ENCODE data around the gene CAMSAP1.

CAMSAP1 gene

DNA sequence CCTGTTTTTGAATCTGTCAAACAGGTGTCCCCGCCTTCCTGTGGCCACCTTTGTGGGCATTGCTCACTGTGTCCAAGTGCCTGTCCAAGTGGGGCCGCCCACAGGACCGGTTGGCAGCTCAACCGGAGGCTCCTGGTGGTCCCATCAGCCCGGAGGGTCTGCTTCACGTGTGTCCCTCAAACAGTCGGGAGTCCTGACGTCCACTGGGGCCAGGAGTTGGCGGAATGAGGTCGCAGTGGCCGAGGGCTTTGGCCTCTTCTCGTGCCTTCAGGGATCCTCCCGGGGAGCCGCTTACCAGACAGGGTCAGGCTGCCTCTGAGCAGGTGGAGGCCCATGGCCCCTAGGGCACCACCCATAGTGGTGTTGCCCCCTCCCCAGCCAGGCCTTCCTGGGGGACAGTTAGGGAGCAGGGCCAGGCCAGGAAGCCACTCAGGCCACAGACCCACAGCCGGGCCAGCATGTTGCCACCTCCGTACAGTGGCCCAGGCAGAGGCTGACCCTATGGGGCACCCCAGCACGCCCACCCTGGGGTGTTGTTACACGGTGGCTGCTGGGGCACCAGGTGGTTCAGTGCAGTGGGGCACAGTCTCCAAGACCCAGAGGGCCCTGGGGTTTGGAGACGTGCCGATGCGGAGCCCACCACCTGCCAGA is 135.8 kb downstream of the CAMSAP1 start:
- no peak for DNase-seq

- DNase-seq = no peak
Measured at GRCh38 chr9:135770771-135771170, 136.6 kb downstream of the CAMSAP1 start.

DNA sequence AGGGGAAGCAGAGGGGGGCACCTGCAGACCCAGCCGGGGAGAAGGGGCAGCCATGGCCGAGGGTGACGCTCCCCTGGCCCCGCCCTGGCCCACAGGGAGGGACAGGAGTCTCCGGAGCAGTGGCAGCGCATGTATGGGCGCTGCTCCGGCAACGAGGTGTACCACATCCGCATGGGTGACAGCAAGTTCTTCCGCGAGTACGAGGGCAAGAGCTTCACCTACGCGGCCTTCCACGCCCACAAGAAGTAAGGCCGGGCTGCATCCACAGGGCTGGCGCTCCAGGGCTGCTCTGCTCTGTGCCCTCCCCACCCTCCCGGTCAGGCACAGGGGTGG is 137.2 kb downstream of the CAMSAP1 start:
- no peak for DNase-seq

DNA sequence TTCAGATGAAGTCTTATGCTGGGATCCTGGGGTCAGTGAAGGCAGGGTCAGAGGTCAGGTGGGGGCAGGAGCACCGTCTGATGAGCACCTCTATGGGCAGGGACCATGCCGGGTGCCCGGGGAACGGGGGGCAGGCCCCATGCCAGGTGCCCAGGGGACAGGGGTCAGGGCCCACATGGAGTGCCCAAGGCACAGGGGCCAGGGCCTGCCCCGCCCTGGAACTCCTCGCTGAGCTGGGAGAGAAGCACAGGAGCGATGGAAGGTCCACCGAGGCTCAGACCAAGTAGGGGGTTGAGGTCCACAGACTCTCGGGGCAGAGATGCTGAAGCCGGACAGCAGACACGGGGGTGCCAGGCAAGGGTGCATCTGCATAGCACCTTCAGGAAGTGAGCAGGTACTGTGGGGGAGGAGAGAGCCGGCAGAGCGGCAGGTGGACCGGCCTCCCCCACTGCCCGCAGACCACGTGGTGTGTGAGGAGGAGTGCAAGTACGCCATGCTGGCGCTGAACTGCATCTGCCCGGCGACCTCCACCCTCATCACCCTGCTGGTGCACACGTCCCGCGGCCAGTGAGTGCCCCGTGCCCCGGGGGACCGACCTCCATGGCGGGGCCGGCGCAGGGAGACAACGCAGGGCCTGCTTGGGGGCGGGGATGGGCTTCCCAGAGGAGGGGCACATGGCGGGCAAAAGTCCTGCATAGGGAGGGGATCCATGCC is 137.7 kb downstream of the CAMSAP1 start:
- no peak for DNase-seq

- DNase-seq = no peak
Measured at GRCh38 chr9:135768516-135769218, 138.7 kb downstream of the CAMSAP1 start.

DNA sequence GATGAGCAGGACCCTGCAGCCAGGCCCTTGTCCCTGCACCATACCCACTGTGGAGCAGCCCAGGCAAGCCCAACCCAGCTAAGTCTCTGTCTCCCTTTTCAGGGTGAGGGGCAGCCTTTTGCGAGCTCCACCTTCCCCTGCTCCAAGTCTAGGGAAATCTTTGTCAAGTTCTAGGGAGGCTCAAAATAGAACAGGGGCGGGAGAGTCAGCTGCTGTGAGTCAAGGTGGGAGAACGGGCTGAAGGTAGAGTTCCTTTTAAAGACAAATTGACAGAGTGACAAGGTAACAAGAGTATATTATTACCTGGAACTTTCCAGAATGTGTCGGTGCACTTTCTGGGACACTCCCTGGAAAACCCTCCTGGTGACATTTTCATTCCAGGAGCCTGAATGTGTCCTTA is 140.6 kb downstream of the CAMSAP1 start:
- no peak for DNase-seq

DNA sequence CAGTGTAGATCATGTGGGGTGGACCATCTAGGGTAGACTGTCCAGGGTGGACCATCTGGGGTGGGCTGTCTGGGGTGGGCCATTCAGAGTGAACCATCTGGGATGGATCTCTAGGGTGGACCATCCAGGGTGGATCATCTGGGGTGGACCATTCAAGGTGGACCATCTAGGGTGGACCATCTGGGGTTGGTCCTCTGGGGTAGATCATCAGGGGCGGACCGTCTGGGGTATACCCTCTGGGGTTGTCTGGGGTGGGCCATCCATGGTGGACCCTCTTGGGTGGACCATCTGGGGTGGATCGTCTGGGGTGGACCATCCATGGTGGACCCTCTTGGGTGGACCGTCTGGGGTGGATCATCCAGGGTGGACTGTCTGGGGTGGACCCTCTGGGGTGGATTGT is 141.1 kb downstream of the CAMSAP1 start:
- no peak for DNase-seq

DNA sequence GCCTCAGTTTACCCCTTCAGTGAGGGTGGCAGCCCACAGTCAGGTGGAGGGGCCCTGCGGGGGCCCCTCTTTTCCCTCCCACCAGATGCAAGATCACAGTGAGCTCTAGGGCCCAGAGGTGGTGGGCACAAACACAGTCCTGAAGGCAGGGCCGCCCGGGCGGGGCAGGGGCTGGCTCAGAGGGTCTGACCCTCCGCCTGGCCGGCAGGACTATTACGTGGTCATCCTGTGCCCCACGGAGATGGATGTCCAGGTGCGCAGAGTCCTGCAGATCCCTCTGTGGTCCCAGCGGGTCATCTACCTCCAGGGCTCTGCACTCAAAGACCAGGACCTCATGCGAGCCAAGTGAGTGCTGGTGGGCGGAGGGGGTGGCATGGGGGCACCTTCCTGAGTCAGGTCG is 141.9 kb downstream of the CAMSAP1 start:
- no peak for DNase-seq

GRCh38 chr9:135764731-135765130 is 142.6 kb downstream of the CAMSAP1 start:
- no peak for DNase-seq

DNA sequence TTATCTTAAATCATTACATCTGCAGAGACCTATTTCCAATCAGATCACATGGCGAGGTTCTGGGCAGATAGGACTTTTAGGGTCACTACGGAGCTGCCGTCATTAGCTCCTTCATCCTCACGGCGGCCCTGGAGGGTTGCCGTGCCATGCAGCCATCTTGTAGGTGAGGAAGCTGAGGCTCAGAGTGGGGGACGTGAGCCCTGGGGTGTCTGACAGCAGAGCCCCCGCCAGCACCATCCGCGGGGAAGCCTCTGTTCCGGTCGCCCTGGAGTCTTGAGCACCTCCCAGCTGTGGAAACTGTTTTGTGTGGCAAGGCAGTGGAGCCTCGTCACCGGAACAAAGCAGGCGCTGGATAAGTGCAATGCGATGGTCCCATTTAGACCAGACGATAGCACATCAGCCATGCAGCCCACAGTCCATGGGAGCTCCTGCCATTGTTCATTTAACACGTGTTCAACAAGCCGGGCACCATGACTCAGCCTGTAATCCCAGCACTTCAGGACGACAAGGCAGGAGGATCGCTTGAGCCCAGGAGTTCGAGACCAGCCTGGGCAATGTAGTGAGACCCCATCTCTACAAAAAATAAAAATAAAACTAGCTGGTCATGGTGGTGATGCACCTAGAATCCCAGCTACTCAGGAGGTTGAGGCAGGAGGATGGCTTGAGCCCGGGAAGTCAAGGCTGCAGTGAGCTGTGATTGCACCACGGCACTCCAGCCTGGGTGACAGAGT is 143.5 kb downstream of the CAMSAP1 start:
- DNase-seq = no peak

- DNase-seq = no peak
Measured at GRCh38 chr9:135762921-135763320, 144.4 kb downstream of the CAMSAP1 start.

DNA sequence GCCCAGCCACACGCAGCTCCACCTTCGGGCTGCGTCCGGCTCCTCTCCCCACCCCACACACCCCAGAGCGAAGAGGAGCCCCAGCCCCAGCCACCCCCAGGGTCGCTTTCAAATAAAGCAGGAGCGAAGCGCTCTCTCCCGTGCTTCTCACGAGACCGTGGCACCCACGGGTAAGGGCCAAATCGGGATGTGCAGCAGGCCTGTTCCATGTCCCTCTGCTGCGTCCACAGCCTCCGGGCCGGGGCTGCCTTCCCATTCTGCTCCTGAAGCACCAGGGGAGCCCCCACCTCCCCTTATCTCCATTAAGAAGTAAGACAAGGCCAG is 145.5 kb downstream of the CAMSAP1 start:
- DNase-seq = no peak

GRCh38 chr9:135761150-135761844 is 146.0 kb downstream of the CAMSAP1 start:
- no peak for DNase-seq

GRCh38 chr9:135760465-135760864 is 146.9 kb downstream of the CAMSAP1 start:
- no peak for DNase-seq

GRCh38 chr9:135759676-135760300 is 147.6 kb downstream of the CAMSAP1 start:
- no peak for DNase-seq

- no peak for DNase-seq
Measured at GRCh38 chr9:135758870-135759269, 148.5 kb downstream of the CAMSAP1 start.

Data from NK-92 treated with Interleukin-12 subunit alpha and Interleukin-12 subunit beta, amount 100 ng/mL, for 24 hours (cell line).